H7 (cell line): ENCODE results near the gene ARHGEF4. TPM values are rescaled to one million over a fixed set of nuclear protein-coding genes. Genes with fewer than 3 reads are reported as not detected.
"Not testable (repeated sequence)": the region's sequence is repeated elsewhere in the genome, so short reads cannot be mapped to it uniquely, and the experiment has no call there.

Experiments used
- DNase-seq: peaks from one replicate; pipeline ENCODE4 v3.0.0; 2012
- H3K27me3 ChIP-seq: 2 replicates; pipeline ENCODE4 v1.6.0; 2011; ENCODE audit warnings: mild to moderate bottlenecking, low read length; ENCODE audit not compliant: control insufficient read depth, insufficient read depth
- H3K36me3 ChIP-seq: replicated peaks from 2 replicates; pipeline ENCODE4 v1.5.1; 2011; ENCODE audit warnings: low read length; ENCODE audit not compliant: control insufficient read depth, insufficient read depth
- H3K4me3 ChIP-seq: 2 replicates; pipeline ENCODE4 v1.5.1; 2011; ENCODE audit warnings: low read depth, mild to moderate bottlenecking, control low read depth, low read length, moderate library complexity; ENCODE audit not compliant: insufficient read depth
- total RNA-seq: library from RNA; depleted of rRNA; stranded (reverse); fragments of >200 nt; shearing (Covaris generic); gene quantifications from 2 replicates; pipeline ENCODE4 v1.2.3, GENCODE V29; 2014

The ARHGEF4 gene
- total RNA-seq, 1 experiment from 2014 or later: 15.6 TPM

DNA sequence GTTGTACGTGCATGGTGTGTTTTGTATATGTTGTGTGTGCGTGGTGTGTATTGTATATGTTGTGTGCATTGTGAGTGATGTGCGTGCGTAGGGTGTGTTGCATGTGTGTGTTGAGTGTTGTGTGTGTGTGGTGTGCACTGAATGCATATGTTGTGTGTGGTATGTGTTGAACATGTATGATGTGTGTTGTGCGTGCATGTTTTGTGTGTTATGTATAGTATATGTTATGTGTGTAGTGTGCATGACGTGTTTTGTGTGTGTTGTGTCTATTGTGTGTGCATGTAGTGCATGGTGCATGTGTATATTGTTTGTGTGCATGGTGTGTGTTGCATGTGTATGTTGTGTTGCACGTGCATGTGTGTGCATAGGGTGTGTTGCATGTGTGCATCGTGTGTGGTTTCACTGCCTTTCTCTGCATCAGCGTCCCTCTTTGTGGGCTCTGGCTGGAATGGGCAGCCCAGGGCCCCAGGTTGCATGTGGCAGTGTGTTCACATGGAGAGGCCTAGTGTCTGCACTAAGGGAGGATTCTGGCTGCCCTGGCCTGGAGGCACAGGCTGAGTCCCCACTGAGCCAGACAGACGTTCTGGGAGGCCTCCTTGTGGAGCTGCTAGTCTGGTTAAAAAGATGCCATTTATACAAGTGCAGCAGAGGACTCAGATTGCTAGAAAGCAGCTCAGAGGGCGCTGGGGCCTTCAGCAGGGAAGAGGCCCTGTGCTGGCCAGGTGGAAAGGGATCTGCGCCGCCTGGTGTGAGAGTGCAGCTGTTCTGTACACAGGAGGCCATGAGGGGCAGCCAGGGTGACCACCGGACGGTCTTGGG is 149.3 kb downstream of the ARHGEF4 start:
- DNase-seq: no peak
- Histone ChIP-seq H3K27me3 (no peaks in the 10 kb centered on the region), H3K4me3 (no peak overlapping the region), H3K36me3 (no peaks in the 10 kb centered on the region)

DNA sequence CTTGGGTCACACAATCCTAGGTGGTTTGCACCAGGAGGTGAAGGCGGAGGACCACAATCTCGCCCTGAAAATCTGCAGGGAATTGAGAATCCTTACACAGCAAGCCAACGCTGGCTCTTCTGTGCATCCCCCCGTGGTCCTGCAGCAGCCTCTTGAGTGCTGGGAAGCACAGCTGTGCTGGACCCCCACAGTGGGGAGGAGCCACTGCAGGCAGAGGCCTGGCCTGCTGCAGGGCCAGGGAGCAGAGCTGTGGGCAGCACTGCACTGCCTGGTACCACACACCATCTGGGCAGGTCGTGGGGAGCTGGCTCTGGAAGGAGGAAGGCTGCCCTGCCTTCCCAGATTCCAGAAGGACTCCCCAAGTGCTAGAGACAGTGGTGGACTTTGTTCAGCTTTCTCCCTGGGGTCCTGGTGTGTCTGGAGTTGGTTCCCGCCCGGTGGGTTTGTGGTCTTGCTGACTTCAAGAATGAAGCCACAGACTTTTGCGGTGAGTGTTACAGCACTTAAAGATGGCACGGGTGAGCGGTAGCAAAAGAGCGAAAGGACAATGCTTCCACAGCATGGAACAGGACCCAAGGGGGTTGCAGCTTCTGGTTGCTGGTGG is 150.3 kb downstream of the ARHGEF4 start:
- Histone ChIP-seq H3K36me3 (no peaks in the 10 kb centered on the region), H3K4me3 (no peak overlapping the region), H3K27me3 (no peaks in the 10 kb centered on the region)
- DNase-seq: no peak

DNA sequence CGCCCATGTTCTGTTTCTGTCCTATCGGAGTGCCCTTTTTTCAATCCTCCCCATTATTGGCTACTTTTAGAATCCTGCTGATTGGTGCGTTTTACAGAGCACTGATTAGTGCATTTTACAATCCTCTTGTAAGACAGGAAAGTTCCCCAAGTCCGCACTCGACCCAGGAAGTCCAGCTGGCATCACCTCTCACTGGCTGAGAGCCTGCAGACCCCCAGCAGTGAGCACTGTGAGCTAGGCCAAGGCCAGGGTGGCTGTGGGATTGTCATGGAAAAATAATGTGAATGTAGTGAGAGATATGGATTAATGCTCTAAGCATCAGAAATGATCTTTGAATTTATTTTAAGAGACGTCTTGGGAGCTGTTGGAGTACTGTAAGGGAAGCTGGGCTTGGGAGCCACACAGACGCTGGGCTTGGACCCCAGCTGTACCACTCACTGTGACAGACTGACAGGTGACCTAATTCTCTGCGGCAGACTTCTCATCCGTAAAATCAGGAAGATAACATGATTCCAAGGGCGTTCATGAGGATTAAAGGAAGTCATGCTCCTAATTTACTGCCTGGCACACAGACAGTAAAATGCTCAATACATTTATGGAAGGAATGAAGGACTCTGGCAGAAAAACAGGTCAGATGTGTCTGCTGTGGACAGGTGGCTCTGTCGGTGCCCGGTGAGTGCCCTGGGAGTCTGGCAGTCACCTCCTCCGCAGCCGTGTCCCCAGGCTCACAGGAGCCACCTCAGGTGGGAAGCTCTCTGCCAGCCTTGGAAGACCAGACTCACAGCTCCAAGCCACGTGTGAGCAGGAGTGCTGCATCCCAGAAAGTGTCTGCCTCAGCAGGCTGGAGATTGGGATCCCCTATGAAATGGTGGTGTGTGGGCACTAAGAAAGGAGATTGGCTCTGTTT is 151.1 kb downstream of the ARHGEF4 start:
- no peaks in the 10 kb centered on the region for H3K27me3 ChIP-seq
- DNase-seq: no peak
- no peak overlapping the region for H3K4me3 ChIP-seq
- H3K36me3 ChIP-seq: no peaks in the 10 kb centered on the region

DNA sequence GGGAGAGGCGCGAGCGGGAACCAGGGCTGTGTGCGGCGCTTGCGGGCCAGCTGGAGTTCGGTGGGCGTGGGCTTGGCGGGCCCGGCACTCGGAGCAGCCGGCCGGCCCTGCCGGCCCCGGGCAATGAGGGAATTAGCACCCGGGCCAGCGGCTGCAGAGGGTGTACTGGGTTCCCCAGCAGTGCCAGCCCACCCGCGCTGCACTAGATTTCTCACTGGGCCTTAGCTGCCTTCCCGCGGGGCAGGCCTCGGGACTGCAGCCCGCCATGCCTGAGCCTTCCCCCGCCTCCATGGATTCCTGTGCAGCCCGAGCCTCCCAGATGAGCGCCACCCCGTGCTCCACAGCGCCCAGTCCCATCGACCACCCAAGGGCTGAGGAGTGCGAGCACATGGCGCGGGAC is 154.7 kb downstream of the ARHGEF4 start:
- DNase-seq, H3K4me3 ChIP-seq, H3K36me3 ChIP-seq, H3K27me3 ChIP-seq: not testable (repeated sequence)

DNA sequence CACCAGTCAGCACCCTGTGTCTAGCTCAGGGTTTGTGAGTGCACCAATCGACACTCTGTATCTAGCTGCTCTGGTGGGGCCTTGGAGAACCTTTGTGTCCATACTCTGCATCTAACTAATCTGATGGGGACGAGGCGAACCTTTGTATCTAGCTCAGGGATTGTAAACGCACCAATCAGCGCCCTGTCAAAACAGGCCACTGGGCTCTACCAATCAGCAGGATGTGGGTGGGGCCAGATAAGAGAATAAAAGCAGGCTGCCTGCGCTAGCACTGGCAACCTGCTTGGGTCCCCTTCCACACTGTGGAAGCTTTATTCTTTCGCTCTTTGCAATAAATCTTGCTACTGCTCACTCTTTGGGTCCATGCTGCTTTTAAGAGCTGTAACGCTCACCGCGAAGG is 155.3 kb downstream of the ARHGEF4 start:
- DNase-seq, H3K4me3 ChIP-seq, H3K36me3 ChIP-seq, H3K27me3 ChIP-seq: not testable (repeated sequence)

DNA sequence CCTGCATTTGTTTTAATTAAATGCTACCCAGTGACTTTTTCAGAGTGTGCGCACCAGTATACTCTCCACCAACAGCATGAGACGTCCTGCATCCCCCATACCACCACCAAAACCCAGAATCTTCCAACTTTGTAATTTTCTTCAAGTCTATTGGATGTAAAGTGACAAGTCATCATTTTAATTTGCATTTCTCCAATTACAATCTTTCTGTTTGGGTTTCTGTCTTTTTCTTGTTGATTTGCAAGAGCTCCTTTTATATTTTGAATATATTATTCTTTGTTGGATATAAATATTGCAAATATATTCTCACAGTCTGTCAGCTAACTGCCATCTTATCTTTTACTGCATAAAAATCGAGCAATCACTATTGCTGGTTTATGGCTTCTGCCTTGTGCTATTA is 160.0 kb downstream of the ARHGEF4 start:
- no peak overlapping the region for H3K4me3 ChIP-seq
- H3K36me3 ChIP-seq: no peaks in the 10 kb centered on the region
- no peak for DNase-seq
- H3K27me3 ChIP-seq: no peaks in the 10 kb centered on the region

DNA sequence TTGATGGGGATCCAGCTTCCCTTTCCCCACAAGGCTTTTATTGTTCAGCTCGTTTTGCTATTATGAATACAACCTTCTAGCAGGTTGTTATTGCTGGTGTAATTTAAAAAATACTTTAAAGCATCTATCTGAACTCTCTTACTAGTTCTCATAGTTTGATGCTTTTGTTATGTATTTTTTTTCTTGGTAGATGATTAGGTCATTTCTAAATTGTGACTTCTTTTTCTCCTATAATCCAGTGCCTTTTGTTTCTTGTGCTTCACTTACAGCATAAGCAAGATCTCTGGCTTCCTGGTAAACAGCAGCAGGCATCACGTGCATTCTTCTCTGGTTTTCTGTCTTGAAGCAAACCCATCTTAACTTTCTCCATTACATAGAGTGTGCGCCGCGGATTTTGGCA is 160.5 kb downstream of the ARHGEF4 start:
- Histone ChIP-seq H3K4me3 (no peak overlapping the region), H3K36me3 (no peaks in the 10 kb centered on the region), H3K27me3 (no peaks in the 10 kb centered on the region)
- DNase-seq: no peak

DNA sequence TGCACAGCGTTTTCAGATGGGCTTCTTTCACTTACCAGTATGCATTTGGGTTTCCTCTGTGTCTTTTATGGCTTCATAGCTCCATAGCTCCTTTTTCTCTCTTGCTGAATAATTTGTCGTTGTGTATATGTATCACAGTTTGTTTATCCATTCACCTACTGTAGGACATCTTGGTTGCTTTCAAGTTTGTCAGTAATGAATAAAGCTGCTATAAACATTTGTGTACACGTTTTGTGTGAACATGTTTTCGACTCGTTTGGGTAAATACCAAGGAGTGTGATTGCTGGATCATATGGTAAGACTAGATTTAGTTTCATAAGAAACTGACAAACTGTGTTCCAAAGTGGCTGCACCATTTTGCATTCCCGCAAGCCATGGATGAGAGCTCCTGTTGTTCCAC is 161.8 kb downstream of the ARHGEF4 start:
- Histone ChIP-seq H3K36me3 (no peaks in the 10 kb centered on the region), H3K4me3 (no peak overlapping the region), H3K27me3 (no peaks in the 10 kb centered on the region)
- DNase-seq: no peak

DNA sequence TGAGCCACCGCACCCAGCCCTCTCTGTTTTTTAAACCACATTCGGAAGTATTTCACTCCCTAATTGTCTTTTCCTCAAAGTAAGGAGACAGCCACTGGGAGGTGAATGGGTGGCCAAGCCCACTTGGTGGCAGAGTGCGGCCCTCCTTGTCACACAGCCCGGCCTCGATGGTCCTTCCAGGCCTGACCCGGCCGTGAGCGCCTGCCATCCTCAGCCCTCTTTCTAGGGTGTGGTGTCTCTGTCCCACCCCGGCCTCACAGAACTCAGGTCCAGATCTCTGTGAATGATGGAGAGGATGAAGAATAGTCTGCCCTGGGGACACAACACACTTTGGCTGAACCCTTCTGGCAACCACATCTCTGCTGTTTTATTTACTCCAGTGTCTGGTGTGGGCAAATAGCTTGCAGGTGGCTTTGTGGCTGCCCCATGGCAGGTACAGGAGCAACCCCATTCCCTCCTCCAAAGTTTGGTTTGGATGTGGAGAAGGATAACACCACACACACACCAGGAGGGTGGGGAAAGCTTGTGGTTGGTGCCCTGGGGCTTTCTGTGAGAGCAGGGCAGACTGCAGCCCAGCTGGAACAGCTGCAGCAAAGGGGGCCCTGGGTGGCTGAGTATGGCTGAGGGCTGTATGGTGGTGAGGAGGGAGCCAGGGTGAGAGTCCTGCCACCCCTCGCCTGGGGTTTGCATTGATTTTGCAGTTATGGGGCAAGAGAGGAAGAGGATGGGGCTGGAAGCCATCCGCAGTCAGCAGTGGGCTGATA is 167.9 kb downstream of the ARHGEF4 start:
- Histone ChIP-seq H3K27me3 (no peaks in the 10 kb centered on the region), H3K4me3 (no peak overlapping the region)
- no peak for DNase-seq

DNA sequence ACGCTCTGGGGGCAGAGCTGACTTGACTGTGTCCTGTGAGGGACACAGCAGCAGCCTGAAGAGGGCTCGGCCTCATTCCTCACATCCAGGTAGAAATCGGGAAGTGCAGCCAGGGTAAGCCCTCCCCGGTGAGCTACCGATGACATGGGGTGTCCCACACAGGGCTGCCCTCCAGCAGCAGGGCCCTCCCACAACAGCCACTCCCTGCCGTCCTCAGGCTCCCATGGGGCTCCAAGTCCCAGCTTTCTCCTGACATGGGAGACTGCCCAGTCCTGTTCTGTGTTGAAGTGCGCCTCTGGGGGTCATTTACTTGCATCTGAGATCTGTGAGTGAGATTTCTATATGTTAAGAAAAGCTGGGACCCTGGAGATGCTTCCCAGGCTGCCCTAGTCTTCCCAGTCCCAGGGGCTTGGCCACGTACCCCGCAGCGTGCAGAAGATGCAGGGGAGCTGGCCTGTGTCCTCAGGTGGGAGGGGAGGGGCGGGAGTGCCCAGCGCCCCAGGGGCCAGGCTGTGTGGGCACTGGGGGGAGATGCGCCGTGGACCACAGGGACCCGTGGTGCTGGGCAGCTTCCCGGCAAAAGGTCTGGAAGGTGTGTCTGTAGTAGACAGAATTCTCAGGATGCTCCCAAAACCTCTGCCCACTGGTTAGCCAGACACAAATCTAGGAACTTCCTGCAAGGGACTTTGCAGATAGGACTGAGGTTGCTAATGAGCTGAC is 168.7 kb downstream of the ARHGEF4 start:
- Histone ChIP-seq H3K4me3 (no peak overlapping the region), H3K27me3 (no peaks in the 10 kb centered on the region), H3K36me3 (no peaks in the 10 kb centered on the region)
- no peak for DNase-seq

More for the DNA sequence above, 167.9 kb downstream of the ARHGEF4 start:
- no peaks in the 10 kb centered on the region for H3K36me3 ChIP-seq

DNA sequence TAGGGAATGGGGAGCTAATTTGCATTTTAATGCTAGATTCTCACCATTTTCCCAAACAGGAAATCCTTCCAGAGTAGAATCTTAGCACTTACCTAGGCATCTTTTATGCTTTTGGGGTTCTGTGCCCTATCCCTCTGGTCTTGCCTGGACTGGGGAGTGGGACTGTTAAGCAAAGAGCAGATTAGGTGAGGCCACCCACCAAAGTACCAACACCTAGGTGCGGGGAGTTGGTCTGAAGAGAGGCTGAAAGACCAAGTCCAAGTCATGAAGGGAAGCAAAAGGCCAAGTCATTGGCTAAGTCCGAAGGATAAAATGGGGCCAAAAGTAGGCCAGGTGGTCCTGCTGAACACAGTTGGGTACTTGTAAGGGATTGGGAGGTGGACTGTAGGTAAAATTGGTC is 169.8 kb downstream of the ARHGEF4 start:
- no peak for DNase-seq
- Histone ChIP-seq H3K27me3 (no peaks in the 10 kb centered on the region), H3K36me3 (no peaks in the 10 kb centered on the region)

DNA sequence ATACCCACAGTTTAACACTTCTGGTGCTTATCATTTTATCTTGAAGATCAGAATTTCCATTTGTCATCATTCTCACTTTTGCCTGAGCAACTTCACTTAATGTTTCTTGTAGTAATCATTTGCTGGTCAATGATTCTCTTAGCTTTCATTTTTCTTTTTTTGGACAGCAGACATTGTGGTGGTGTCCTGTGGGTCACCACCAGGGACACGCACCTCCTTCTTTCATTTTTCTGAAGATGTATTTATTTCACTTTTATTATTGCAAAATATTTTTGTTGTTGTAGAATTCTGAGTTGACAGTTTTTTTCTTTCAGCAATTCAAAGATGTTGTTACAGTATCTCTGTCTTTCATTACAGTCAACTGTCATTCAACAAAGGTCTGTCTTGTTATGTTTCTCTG is 172.3 kb downstream of the ARHGEF4 start:
- no peaks in the 10 kb centered on the region for H3K27me3 ChIP-seq
- H3K4me3 ChIP-seq: no peak overlapping the region
- no peak for DNase-seq
- no peaks in the 10 kb centered on the region for H3K36me3 ChIP-seq

More for the DNA sequence above, 169.8 kb downstream of the ARHGEF4 start:
- no peak overlapping the region for H3K4me3 ChIP-seq

DNA sequence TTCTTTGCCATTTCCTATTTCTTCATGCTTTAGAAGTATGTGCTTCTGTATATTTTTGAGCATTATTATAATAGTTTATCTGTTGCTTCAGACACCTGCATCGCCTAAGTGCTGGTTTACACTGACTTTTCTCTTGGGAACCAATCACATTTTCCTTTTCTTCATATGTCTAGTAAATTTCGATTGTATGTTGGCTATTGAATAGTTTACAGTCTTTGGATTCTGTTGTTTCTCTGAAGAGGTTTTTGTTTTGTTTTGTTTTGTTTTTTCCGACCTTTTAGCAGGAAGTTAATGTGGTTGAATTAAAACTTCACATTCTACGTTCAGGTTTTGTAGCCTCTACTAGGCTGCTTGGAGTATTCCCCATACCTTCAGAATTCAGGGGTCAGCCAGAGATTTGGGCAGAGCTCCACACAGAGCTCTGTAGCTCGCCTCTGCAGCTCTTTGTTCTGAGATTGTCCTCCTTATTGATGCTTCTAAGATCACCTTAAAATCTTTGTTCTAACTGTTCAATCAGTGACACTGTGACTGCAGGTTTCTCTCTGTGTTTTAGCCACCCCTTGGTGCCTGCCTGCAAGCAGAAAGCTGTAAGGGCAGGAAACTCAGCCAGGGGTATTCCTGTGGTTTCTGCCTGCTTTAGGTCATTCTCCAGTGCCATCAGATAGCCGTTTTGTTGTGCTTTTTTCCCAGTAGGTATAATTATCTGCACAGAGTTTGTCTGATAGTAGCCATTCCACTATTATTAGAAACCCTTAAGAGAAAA is 173.2 kb downstream of the ARHGEF4 start:
- Histone ChIP-seq H3K27me3 (no peaks in the 10 kb centered on the region), H3K4me3 (no peak overlapping the region), H3K36me3 (no peaks in the 10 kb centered on the region)
- no peak for DNase-seq
